Nephron progenitor cell (in vitro differentiated cells): ENCODE data around the gene ATP6AP1.

Experiments used
- DNase-seq: peaks from one replicate; pipeline ENCODE4 v3.0.0; 2021
- H3K27ac Mint-ChIP-seq: 2 replicates; pipeline ENCODE4 v1.8.0; 2021; ENCODE audit warnings: mild to moderate bottlenecking, moderate library complexity, mixed read lengths
- H3K27me3 Mint-ChIP-seq: 2 replicates; pipeline ENCODE4 v1.8.0; 2021; ENCODE audit warnings: mild to moderate bottlenecking, low read depth, mixed read lengths; ENCODE audit not compliant: poor library complexity
- H3K36me3 Mint-ChIP-seq: 2 replicates; pipeline ENCODE4 v1.8.0; 2021; ENCODE audit warnings: low read depth, mixed read lengths
- H3K4me1 Mint-ChIP-seq: 2 replicates; pipeline ENCODE4 v1.8.0; 2021; ENCODE audit warnings: mixed read lengths
- H3K4me3 Mint-ChIP-seq: 2 replicates; pipeline ENCODE4 v1.8.0; 2021; ENCODE audit warnings: mild to moderate bottlenecking, moderate library complexity, mixed read lengths
- H3K9me3 Mint-ChIP-seq: 2 replicates; pipeline ENCODE4 v1.8.0; 2021; ENCODE audit warnings: mild to moderate bottlenecking, moderate library complexity, mixed read lengths
- CTCF ChIP-seq: fragments of 200-600 bp; sonication (generic); IDR thresholded peaks from 2 replicates; pipeline ENCODE4 v1.5.0; 2021; ENCODE audit warnings: antibody characterized with exemption

The ATP6AP1 gene

GRCh38 chrX:154428176-154429171 is at the start of gene ATP6AP1:
Gene ATP6AP1 (plus strand): TSS chrX:154428677. CDS start chrX:154428693, 16 bp downstream.
- no peak for TF ChIP-seq CTCF
- Mint-ChIP-seq H3K9me3 (peaks cover 58% of the 10 kb centered on the region), H3K4me3 (peak within 1 kb of the TSS; percentile 80), H3K27ac (no peak within 1 kb of the TSS), H3K27me3 (peaks cover 8% of the 10 kb centered on the region), H3K4me1 (peaks cover 25% of the 10 kb centered on the region), H3K36me3 (peaks cover 12% of the 10 kb centered on the region)
- peak; percentile 83 for DNase-seq

DNA sequence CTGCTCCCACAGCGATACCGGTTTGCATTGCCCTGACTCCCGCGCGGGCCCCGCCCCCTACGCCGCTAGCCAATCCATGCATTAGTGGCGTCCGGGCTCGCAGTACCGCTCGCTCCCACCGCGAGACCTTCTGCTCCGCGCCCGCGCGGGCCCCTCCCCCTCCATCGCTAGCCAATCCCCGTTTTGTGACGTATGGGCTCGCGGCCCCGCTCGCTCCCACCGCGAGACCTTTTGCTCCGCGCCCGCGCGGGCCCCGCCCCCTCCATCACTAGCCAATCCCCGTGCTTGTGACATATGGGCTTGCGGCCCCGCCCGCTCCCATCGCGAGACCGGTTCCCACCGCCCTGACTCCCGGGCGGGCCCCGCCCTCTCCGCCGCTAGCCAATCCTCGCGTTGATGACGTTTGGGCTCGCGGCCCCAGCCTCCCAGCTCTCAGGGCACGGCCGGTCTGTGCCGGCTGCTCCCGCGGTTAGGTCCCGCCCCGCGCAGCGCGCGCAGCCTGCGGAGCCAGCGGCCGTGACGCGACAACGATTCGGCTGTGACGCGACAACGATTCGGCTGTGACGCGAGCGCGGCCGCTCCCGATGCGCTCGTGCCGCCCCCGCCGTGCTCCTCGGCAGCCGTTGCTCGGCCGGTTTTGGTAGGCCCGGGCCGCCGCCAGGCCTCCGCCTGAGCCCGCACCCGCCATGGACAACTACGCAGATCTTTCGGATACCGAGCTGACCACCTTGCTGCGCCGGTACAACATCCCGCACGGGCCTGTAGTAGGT is 49.5 kb upstream of the ATP6AP1 start, which contains the start of gene EMD:
Gene EMD, plus strand, starts transcription at position 497 of the 770 bp plus-strand sequence. Its CDS starts 190 bp downstream, at position 687.
- Mint-ChIP-seq H3K27me3 (peaks cover 3% of the 10 kb centered on the region), H3K4me1 (peaks cover 27% of the 10 kb centered on the region), H3K9me3 (peaks cover 39% of the 10 kb centered on the region), H3K27ac (peak within 1 kb of the TSS; percentile 59), H3K36me3 (peaks cover 4% of the 10 kb centered on the region), H3K4me3 (peak within 1 kb of the TSS; percentile 87)
- DNase-seq, result peak; percentile 96
- no peak for TF ChIP-seq CTCF

GRCh38 chrX:154379569-154379951 is 48.9 kb upstream of the ATP6AP1 start:
- Mint-ChIP-seq H3K9me3 (peaks cover 43% of the 10 kb centered on the region), H3K36me3 (peaks cover 4% of the 10 kb centered on the region), H3K4me1 (peaks cover 27% of the 10 kb centered on the region), H3K4me3 (peak overlapping the region; percentile 87), H3K27ac (peak overlapping the region; percentile 59), H3K27me3 (peaks cover 3% of the 10 kb centered on the region)
- no peak for TF ChIP-seq CTCF
- DNase-seq, result no peak

GRCh38 chrX:154380153-154380552 is 48.3 kb upstream of the ATP6AP1 start:
- no peak for TF ChIP-seq CTCF
- no peak for DNase-seq
- Mint-ChIP-seq H3K9me3 (peaks cover 42% of the 10 kb centered on the region), H3K27me3 (peaks cover 3% of the 10 kb centered on the region), H3K36me3 (peaks cover 4% of the 10 kb centered on the region), H3K4me1 (peaks cover 26% of the 10 kb centered on the region), H3K4me3 (peak overlapping the region; percentile 87), H3K27ac (no peak overlapping the region)

DNA sequence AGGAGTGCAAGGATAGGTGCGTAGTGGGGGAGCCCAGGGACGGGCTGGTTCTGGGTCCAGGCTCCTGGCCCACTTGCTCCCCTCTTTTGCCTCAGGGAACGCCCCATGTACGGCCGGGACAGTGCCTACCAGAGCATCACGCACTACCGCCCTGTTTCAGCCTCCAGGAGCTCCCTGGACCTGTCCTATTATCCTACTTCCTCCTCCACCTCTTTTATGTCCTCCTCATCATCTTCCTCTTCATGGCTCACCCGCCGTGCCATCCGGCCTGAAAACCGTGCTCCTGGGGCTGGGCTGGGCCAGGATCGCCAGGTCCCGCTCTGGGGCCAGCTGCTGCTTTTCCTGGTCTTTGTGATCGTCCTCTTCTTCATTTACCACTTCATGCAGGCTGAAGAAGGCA is 47.7 kb upstream of the ATP6AP1 start:
- Mint-ChIP-seq H3K27me3 (peaks cover 3% of the 10 kb centered on the region), H3K9me3 (peaks cover 39% of the 10 kb centered on the region), H3K36me3 (peaks cover 4% of the 10 kb centered on the region), H3K27ac (peak overlapping the region; percentile 23), H3K4me3 (peak overlapping the region; percentile 87), H3K4me1 (peaks cover 24% of the 10 kb centered on the region)
- no peak for DNase-seq
- no peak for TF ChIP-seq CTCF
